HEK293 (cell line): ENCODE data around the gene CABLES2.
A peak's percentile ranks its signal among the peaks of the same experiment; 100 is the strongest.

ENCODE experiments used
- CTCF ChIA-PET: fragments of 350-600 bp; formaldehyde crosslinking; extraction: SDS; loops from one replicate; lab custom pipeline; 2021; ENCODE audit warnings: antibody characterized with exemption; lab: Yijun Ruan, JAX
- POLR2A ChIA-PET: fragments of 300-600 bp; formaldehyde crosslinking; extraction: SDS; loops from one replicate; lab custom pipeline; 2020; ENCODE audit warnings: antibody characterized with exemption, inconsistent platforms; lab: Yijun Ruan, JAX
- H3K27ac ChIP-seq: fragments of 200-500 bp; sonication (Bioruptor generic); 2 replicates; pipeline ENCODE4 v1.5.1; 2014; ENCODE audit warnings: low read depth, low read length, control low read depth, inconsistent platforms; ENCODE audit errors: extremely low read depth
- H3K36me3 ChIP-seq, 2 experiments: fragments of 200-500 bp in 1 of 2; sonication (Bioruptor generic) in 1 of 2; 1 replicate in 1 of 2; 2 replicates in 1 of 2; pipeline ENCODE4 v1.5.1; 2014 to 2017; ENCODE audit warnings: inconsistent platforms in 2 of 2, low read length in 2 of 2; ENCODE audit not compliant: control insufficient read depth in 2 of 2, insufficient read depth in 1 of 2
- H3K4me1 ChIP-seq: fragments of 200-500 bp; sonication (Bioruptor generic); 2 replicates; pipeline ENCODE4 v1.5.1; 2014; ENCODE audit warnings: mild to moderate bottlenecking, low read length, inconsistent platforms; ENCODE audit not compliant: control insufficient read depth, insufficient read depth
- H3K4me3 ChIP-seq: 2 replicates; pipeline ENCODE4 v1.5.1; 2011; ENCODE audit warnings: low read depth, mild to moderate bottlenecking, control low read depth, low read length, moderate library complexity
- H3K9me3 ChIP-seq: fragments of 200-500 bp; sonication (Bioruptor generic); 2 replicates; pipeline ENCODE4 v1.5.1; 2014; ENCODE audit warnings: low read depth, low read length, inconsistent platforms; ENCODE audit not compliant: control insufficient read depth, insufficient read depth
- BCL11A ChIP-seq: fragments of 450-650 bp; formaldehyde crosslinking; IDR thresholded peaks from 2 replicates; pipeline ENCODE4 v1.5.1; 2016; ENCODE audit warnings: low read depth, missing biosample characterization, missing genetic modification characterization
- BCL11B ChIP-seq: fragments of 450-650 bp; formaldehyde crosslinking; IDR thresholded peaks from 2 replicates; pipeline ENCODE4 v1.5.1; 2016; ENCODE audit warnings: low read depth, missing biosample characterization, missing genetic modification characterization
- HOXA7 ChIP-seq: sonication (generic); formaldehyde crosslinking; IDR thresholded peaks from 2 replicates; pipeline ENCODE4 v1.8.1; 2022; ENCODE audit warnings: missing genetic modification reagents, borderline replicate concordance
- HOXD13 ChIP-seq: sonication (generic); formaldehyde crosslinking; IDR thresholded peaks from 2 replicates; pipeline ENCODE4 v1.8.0; 2022; ENCODE audit warnings: missing genetic modification reagents, borderline replicate concordance
- KLF7 ChIP-seq: fragments of 450-650 bp; formaldehyde crosslinking; IDR thresholded peaks from 2 replicates; pipeline ENCODE4 v1.5.1; 2016; ENCODE audit warnings: missing biosample characterization, missing genetic modification characterization, borderline replicate concordance
- KLF9 ChIP-seq: fragments of 450-650 bp; formaldehyde crosslinking; IDR thresholded peaks from 2 replicates; pipeline ENCODE4 v1.5.1; 2016; ENCODE audit warnings: missing biosample characterization, missing genetic modification characterization, low read depth
- PATZ1 ChIP-seq: fragments of 450-650 bp; formaldehyde crosslinking; IDR thresholded peaks from 2 replicates; pipeline ENCODE4 v1.5.1; 2016; ENCODE audit warnings: missing biosample characterization, missing genetic modification characterization
- SETDB1 ChIP-seq: IDR thresholded peaks from one replicate; pipeline ENCODE4 v1.6.1; 2017; ENCODE audit warnings: mild to moderate bottlenecking, low read length, moderate library complexity, mixed read lengths; ENCODE audit not compliant: insufficient read length
- SP2 ChIP-seq: fragments of 450-650 bp; formaldehyde crosslinking; IDR thresholded peaks from 2 replicates; pipeline ENCODE4 v1.5.1; 2016; ENCODE audit warnings: missing biosample characterization, missing genetic modification characterization
- ZBTB20 ChIP-seq: fragments of 450-650 bp; formaldehyde crosslinking; IDR thresholded peaks from 2 replicates; pipeline ENCODE4 v1.5.1; 2016; ENCODE audit warnings: missing biosample characterization, missing genetic modification characterization
- ZFP41 ChIP-seq: fragments of 450-650 bp; formaldehyde crosslinking; IDR thresholded peaks from 2 replicates; pipeline ENCODE4 v1.5.1; 2016; ENCODE audit warnings: missing biosample characterization, missing genetic modification characterization, borderline replicate concordance
- ZNF157 ChIP-seq: fragments of 450-650 bp; formaldehyde crosslinking; IDR thresholded peaks from 2 replicates; pipeline ENCODE4 v1.5.1; 2016; ENCODE audit warnings: missing biosample characterization, missing genetic modification characterization
- ZNF16 ChIP-seq: fragments of 450-650 bp; formaldehyde crosslinking; IDR thresholded peaks from 2 replicates; pipeline ENCODE4 v1.5.1; 2016; ENCODE audit warnings: low read depth, missing biosample characterization, missing genetic modification characterization
- ZNF184 ChIP-seq: fragments of 450-650 bp; IDR thresholded peaks from 2 replicates; pipeline ENCODE4 v1.5.1; 2018; ENCODE audit warnings: missing biosample characterization, mild to moderate bottlenecking, missing genetic modification characterization
- ZNF214 ChIP-seq: fragments of 450-650 bp; formaldehyde crosslinking; IDR thresholded peaks from 2 replicates; pipeline ENCODE4 v1.5.1; 2017; ENCODE audit warnings: missing biosample characterization, mild to moderate bottlenecking, missing genetic modification characterization, borderline replicate concordance
- ZNF266 ChIP-seq: fragments of 450-650 bp; formaldehyde crosslinking; IDR thresholded peaks from 2 replicates; pipeline ENCODE4 v1.5.1; 2016; ENCODE audit warnings: missing biosample characterization, missing genetic modification characterization, low read depth
- ZNF274 ChIP-seq, 2 experiments: fragments of 200-500 bp in 1 of 2; fragments of 450-650 bp in 1 of 2; sonication (Bioruptor generic) in 1 of 2; formaldehyde crosslinking in 1 of 2; IDR thresholded peaks; 2 replicates each; pipeline versions ENCODE4 v1.5.1 to v1.6.1; 2014 to 2016; ENCODE audit warnings: borderline replicate concordance in 1 of 2, inconsistent platforms in 1 of 2, low read length in 1 of 2, missing biosample characterization in 1 of 2, missing genetic modification characterization in 1 of 2
- ZNF292 ChIP-seq: fragments of 450-650 bp; formaldehyde crosslinking; IDR thresholded peaks from 2 replicates; pipeline ENCODE4 v1.5.1; 2016; ENCODE audit warnings: low read depth, missing biosample characterization, missing genetic modification characterization, borderline replicate concordance
- ZNF311 ChIP-seq: fragments of 450-650 bp; formaldehyde crosslinking; IDR thresholded peaks from 2 replicates; pipeline ENCODE4 v1.5.1; 2017; ENCODE audit warnings: missing biosample characterization, missing genetic modification characterization, borderline replicate concordance
- ZNF335 ChIP-seq: fragments of 450-650 bp; formaldehyde crosslinking; conservative IDR thresholded peaks from 2 replicates; pipeline ENCODE4 v1.5.1; 2016; ENCODE audit warnings: missing biosample characterization, missing genetic modification characterization
- ZNF391 ChIP-seq: fragments of 450-650 bp; formaldehyde crosslinking; IDR thresholded peaks from 2 replicates; pipeline ENCODE4 v1.5.1; 2016; ENCODE audit warnings: low read depth, missing biosample characterization, missing genetic modification characterization, borderline replicate concordance
- ZNF404 ChIP-seq: fragments of 450-650 bp; formaldehyde crosslinking; IDR thresholded peaks from 2 replicates; pipeline ENCODE4 v1.5.1; 2017; ENCODE audit warnings: missing biosample characterization, missing genetic modification characterization
- ZNF423 ChIP-seq: fragments of 450-650 bp; formaldehyde crosslinking; IDR thresholded peaks from 2 replicates; pipeline ENCODE4 v1.5.1; 2016; ENCODE audit warnings: missing biosample characterization, missing genetic modification characterization
- ZNF529 ChIP-seq: fragments of 450-650 bp; formaldehyde crosslinking; IDR thresholded peaks from 2 replicates; pipeline ENCODE4 v1.5.1; 2017; ENCODE audit warnings: missing genetic modification characterization, missing biosample characterization; ENCODE audit not compliant: insufficient replicate concordance
- ZNF530 ChIP-seq: fragments of 450-650 bp; formaldehyde crosslinking; IDR thresholded peaks from 2 replicates; pipeline ENCODE4 v1.5.1; 2016; ENCODE audit warnings: low read depth, missing biosample characterization, missing genetic modification characterization
- ZNF549 ChIP-seq: fragments of 450-650 bp; IDR thresholded peaks from 2 replicates; pipeline ENCODE4 v1.5.1; 2018; ENCODE audit warnings: missing biosample characterization, missing genetic modification characterization, mild to moderate bottlenecking, inconsistent platforms, moderate library complexity
- ZNF561 ChIP-seq: fragments of 450-650 bp; IDR thresholded peaks from 2 replicates; pipeline ENCODE4 v1.5.1; 2018; ENCODE audit warnings: missing biosample characterization, missing genetic modification characterization, borderline replicate concordance
- ZNF571 ChIP-seq: fragments of 450-650 bp; formaldehyde crosslinking; IDR thresholded peaks from 2 replicates; pipeline ENCODE4 v1.5.0; 2017; ENCODE audit warnings: missing biosample characterization, missing genetic modification characterization
- ZNF701 ChIP-seq: fragments of 450-650 bp; formaldehyde crosslinking; IDR thresholded peaks from 2 replicates; pipeline ENCODE4 v1.5.1; 2016; ENCODE audit warnings: missing biosample characterization, missing genetic modification characterization
- TF ChIP-seq, protein P1 (sequence below): fragments of 450-650 bp; formaldehyde crosslinking; IDR thresholded peaks from 2 replicates; pipeline ENCODE4 v1.5.1; 2016; ENCODE audit warnings: missing biosample characterization, missing genetic modification characterization
- TF ChIP-seq, protein P2 (sequence below): fragments of 450-650 bp; formaldehyde crosslinking; optimal IDR thresholded peaks from 2 replicates; pipeline ENCODE3; 2016; ENCODE audit warnings: missing biosample characterization, mild to moderate bottlenecking, missing genetic modification characterization

Gene CABLES2

GRCh38 chr20:62368392-62368975, 38.6 kb downstream of the CABLES2 start (continued):
- TF ChIP-seq BCL11A (tag by site-specific recombination) (no peak), ZNF530 (no peak), ZNF423 (tag by site-specific recombination) (0 out of 2 replicates have a peak, but pooled peaks have one; percentile 31), ZNF311 (no peak), BCL11B (tag by site-specific recombination) (no peak), ZNF335 (tag by site-specific recombination) (no peak), ZNF157 (tag by site-specific recombination) (no peak), ZNF292 (tag by site-specific recombination) (no peak), ZNF184 (tag by site-specific recombination) (no peak), ZNF274 (IDR thresholded peaks at IDR 0.05; ENCODE audit: low read length) (no peak), ZNF274 (tag by site-specific recombination; IDR thresholded peaks at IDR 0.05; ENCODE audit: borderline replicate concordance) (no peak), ZNF571 (no peak)
- TF ChIP-seq, protein P1, sequence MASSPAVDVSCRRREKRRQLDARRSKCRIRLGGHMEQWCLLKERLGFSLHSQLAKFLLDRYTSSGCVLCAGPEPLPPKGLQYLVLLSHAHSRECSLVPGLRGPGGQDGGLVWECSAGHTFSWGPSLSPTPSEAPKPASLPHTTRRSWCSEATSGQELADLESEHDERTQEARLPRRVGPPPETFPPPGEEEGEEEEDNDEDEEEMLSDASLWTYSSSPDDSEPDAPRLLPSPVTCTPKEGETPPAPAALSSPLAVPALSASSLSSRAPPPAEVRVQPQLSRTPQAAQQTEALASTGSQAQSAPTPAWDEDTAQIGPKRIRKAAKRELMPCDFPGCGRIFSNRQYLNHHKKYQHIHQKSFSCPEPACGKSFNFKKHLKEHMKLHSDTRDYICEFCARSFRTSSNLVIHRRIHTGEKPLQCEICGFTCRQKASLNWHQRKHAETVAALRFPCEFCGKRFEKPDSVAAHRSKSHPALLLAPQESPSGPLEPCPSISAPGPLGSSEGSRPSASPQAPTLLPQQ (tag by site-specific recombination) = no peak

- ChIA-PET CTCF (interaction anchor here (0.5 to 4.6 kb wide), 7 partner anchors 8 to 132 kb away, joined by 3 to 25 read pairs (median 3); no protein-coding TSS in a partner anchor), POLR2A (interaction anchor here (0.6 to 3.6 kb wide), 10 partner anchors 12 to 448 kb away, joined by 3 to 14 read pairs (median 3); partner anchors contain the start of gene RPS21)
- Histone ChIP-seq H3K36me3 (no peaks in the 10 kb centered on the region), H3K9me3 (no peaks in the 10 kb centered on the region), H3K27ac (peak overlapping the region; percentile 45; the same call in 1 of the 2 replicates), H3K4me1 (peaks cover 34% of the 10 kb centered on the region), H3K4me3 (no peak overlapping the region)
- TF ChIP-seq HOXD13 (no peak), HOXA7 (CRISPR knock-in tag) (no peak), ZNF16 (tag by site-specific recombination) (no peak), SP2 (tag by site-specific recombination) (no peak), ZNF214 (tag by site-specific recombination) (no peak), PATZ1 (tag by site-specific recombination) (peak; percentile 71), ZNF561 (no peak), ZNF529 (no peak), ZNF266 (tag by site-specific recombination) (no peak), ZNF311 (no peak), ZNF391 (tag by site-specific recombination) (no peak), ZNF549 (tag by site-specific recombination) (no peak), ZFP41 (no peak), SETDB1 (no peak), ZNF404 (tag by site-specific recombination) (no peak), KLF7 (tag by site-specific recombination) (no peak), ZNF701 (no peak), ZBTB20 (peak; percentile 43; the same call in 1 of the 2 replicates), BCL11A (tag by site-specific recombination) (peak; percentile 52), KLF9 (tag by site-specific recombination) (no peak)
- TF ChIP-seq, protein P2, sequence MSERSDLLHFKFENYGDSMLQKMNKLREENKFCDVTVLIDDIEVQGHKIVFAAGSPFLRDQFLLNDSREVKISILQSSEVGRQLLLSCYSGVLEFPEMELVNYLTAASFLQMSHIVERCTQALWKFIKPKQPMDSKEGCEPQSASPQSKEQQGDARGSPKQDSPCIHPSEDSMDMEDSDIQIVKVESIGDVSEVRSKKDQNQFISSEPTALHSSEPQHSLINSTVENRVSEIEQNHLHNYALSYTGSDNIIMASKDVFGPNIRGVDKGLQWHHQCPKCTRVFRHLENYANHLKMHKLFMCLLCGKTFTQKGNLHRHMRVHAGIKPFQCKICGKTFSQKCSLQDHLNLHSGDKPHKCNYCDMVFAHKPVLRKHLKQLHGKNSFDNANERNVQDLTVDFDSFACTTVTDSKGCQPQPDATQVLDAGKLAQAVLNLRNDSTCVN (tag by site-specific recombination) = peak; percentile 39
Observed at GRCh38 chr20:62367633-62368391, 39.3 kb downstream of the CABLES2 start.
